ENCODE data around the gene LCN9.

DNA sequence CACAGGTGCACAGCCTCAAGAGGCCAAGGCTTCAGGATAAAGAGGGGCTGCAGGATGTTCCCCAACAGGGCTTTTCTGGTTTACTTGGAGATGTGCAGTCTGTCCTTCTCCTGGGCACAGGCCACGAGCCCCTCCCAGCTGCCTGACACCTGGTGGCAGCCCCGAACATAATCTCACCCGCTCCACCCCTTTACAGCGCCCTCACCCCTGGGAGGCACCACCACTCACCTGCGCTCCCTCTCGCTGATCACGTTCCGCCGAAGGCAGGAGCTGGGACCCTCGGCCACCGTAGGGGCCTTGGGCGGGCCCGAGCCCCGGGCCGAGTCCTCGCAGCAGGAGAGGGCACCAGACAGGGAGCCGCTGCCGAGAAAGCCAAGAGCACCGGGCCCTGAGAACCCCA, 35.7 kb downstream of the LCN9 start:
- TF ChIP-seq POLR2A (IDR thresholded peaks at IDR 0.05; ENCODE audit: low read depth, low read length) (no peak), POLR2AphosphoS5 (IDR thresholded peaks at IDR 0.05; ENCODE audit: low read depth, low read length) (no peak), TAF1 (IDR thresholded peaks at IDR 0.05; ENCODE audit: low read depth, low read length) (no peak), SPI1 (IDR thresholded peaks at IDR 0.05; ENCODE audit: low read depth, low read length) (no peak)
